Kasumi-1 (cell line): Measurements from ENCODE around the gene TEKTIP1.

Source experiments
- DNase-seq, 2 experiments: peaks; one replicate each; lab custom pipeline; 2025; lab: John Stamatoyannopoulos, UW

Gene TEKTIP1

GRCh38 chr19:3537438-3538240 lies 1.3 kb upstream of the TEKTIP1 start:
- no peak for DNase-seq

GRCh38 chr19:3538258-3538929 lies 580 bp upstream of the TEKTIP1 start:
- no peak for DNase-seq

- DNase-seq = no peak
Measured at GRCh38 chr19:3539756-3540118, 763 bp downstream of the TEKTIP1 start.

DNA sequence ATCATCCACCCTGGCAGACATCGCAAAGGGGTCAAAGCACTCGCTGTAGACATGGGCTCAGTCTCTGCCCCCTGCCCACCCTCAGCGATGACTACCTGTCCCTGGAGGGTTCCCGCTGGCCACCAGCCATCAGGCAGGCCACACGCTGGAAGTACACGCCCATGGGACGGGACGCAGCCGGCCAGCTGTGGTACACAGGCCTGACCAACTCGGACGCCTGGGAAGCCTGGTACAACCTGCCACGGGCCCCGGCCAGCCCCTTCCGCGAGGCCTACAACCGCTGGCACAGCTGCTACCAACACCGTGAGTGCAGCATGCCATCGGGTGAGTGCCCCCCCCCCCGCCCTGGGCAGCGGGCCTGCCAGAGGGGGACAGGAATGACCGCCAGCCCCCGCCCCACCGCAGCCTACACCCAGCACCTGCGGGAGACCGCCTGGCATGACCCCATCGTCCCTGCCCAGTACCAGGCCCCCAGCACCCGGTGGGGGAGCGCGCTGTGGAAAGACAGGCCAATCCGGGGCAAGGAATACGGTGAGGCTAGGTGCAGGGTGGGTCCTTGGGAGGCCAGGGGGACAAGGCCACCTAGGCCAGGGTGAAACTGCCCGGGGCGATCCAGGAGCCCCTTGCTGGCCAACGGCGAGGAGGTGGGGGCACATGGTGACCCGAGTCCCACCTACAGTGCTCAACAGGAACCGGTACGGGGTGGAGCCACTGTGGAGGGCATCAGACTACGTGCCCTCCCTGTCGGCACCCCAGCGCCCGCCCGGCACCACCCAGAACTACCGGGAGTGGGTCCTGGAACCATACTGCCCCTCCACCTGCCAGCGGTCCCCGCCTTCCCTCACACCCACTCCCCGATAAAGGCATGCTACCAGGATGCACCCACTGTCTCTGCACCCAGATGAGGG lies 4.4 kb downstream of the TEKTIP1 start:
- DNase-seq = no peak

DNA sequence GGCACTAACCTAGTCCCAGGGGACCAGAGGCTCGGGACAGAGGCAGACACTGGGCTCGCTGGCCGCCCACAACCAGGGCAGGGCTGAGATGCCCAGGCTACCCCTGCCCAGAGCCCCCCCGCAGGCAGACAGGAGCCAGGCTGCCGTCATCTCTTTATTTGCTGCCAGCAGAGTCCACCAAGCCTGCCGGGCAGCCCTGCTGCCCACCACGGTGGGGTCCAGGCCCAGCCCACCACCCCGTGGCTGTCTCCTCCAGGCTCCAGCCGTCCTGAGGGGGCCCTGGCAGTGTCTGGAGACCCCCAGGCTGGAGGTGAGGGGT lies 5.0 kb downstream of the TEKTIP1 start:
- no peak for DNase-seq

DNA sequence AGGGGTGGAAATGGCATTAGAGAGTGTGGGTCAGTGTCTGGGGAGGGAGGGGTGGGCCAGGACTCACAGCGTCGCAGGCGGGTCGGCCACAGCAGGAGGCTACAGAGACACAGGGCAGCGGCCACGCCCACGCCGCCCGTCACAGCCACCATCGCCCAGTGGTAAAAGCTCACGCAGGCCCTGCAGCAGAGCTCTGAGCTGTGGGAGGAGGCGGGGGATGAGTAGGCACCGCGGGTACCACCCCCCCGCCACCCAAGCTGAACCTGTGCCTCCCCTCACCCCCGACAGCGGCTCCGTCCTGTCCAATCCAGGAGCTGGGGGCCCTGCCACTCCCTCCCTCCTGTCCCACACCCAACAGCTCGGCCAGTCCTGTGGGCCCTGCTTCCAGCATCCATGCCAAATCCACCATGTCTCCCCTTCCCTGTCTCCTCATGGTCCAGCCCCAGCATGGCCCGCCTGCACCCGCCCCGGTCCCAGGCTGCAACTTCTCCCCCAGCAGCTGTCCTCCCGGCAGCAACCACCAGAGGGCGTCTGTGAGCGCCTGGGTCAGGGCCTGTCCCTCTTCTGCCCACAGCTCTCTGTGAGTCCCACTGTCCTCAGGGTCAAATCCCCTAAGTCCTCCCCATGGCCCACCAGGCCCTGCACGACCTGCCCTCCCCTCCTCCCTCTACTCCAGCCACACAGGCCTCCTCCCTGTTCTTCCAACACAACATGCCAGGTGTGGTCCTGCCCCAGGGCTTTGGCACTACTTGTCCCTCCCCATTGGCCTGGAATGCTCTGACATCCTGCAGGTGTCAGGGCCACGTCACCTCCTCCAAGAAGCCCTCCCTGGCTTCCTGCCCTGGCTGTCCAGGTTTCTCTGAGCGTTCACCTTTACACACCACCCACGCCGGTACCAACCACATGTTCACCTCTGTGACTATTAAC lies 6.0 kb downstream of the TEKTIP1 start:
- DNase-seq = peak; percentile 13 to 35

DNA sequence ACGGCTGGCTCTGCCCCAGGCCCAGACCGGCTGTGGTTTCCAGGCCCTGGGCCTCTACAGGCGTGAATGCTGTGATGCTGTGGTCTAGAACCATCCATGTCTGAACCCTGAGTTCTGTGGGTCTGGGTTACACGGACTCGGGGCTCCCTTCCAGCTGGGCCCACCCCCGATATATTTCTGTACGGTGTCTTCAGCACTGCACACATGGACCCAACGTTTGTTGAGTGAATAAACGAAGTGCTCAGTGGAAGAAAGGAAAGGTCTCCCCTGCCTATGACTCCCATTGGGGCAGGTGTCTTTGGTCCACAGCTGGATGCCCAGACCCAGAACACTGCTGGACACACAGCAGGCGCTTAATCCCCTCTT lies 6.7 kb downstream of the TEKTIP1 start:
- no peak for DNase-seq

- no peak for DNase-seq
Measured at GRCh38 chr19:3546119-3546518, 7.1 kb downstream of the TEKTIP1 start.

- DNase-seq = no peak
Measured at GRCh38 chr19:3547301-3547731, 8.3 kb downstream of the TEKTIP1 start.

- DNase-seq = no peak
Measured at GRCh38 chr19:3547767-3548282, 8.9 kb downstream of the TEKTIP1 start.

DNA sequence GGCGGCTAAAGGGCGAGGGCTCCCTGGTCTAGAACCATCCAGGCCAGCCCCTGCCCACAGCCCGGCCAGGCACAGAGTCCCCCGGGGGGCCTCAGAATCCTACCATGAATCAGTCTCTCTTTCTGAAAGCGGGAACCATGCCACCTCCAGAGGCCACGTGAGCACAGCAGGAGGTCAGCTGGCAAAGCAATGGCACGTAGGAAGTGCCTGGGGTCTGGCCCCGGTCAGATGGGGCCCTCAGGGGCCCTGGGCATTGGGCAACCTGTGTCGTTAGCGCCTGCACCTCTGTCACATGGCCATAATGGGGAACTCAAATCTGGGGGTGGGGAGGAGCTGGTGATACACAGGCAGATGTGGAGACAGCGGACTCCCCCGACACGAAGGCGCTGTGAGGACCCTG lies 9.6 kb downstream of the TEKTIP1 start:
- peak in 1 of 2 experiments; percentile 7 for DNase-seq

GRCh38 chr19:3549816-3550215 lies 10.8 kb downstream of the TEKTIP1 start:
- DNase-seq = no peak

DNA sequence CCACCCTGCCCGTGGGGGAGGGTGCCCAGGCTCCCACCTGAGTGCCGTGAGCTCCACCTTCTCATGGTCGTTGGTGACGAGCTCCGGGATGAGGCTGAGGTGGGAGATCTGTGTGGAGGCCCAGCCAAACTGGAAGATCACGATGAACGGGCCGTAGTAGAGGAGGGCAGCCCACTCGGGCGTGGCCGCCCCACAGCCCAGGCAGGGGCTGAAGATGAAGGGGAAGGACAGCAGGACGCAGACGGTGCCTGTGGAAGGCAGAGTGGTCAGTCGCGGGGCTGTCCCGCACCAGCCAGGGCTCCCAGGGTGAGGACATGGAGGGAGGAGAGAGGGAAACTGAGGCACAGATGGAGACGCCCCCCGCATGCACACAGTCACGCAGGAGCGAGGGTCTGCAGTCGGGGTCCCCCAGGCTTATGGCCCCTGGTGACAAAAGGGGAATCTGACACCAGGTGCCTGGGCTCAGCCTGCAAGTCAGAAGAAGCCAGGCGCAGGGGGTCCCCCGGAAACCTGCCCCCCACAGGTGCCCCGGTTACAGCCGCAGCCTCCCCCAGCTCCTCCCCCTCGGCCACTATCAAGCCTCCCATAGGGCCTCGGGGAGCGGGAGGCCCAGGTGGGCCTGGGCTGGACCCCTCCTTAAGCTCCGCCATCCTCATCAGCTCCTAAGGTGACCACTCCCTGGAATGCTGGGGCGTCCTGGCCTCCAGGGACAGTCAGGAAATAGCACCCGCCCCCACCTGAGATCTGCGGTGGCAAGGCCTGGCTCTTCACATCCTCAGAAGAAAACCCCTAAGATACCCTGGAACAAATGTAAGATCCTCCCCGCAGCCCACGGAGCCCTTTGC lies 12.2 kb downstream of the TEKTIP1 start:
- no peak for DNase-seq

GRCh38 chr19:3551792-3552095 lies 12.8 kb downstream of the TEKTIP1 start:
- no peak for DNase-seq

DNA sequence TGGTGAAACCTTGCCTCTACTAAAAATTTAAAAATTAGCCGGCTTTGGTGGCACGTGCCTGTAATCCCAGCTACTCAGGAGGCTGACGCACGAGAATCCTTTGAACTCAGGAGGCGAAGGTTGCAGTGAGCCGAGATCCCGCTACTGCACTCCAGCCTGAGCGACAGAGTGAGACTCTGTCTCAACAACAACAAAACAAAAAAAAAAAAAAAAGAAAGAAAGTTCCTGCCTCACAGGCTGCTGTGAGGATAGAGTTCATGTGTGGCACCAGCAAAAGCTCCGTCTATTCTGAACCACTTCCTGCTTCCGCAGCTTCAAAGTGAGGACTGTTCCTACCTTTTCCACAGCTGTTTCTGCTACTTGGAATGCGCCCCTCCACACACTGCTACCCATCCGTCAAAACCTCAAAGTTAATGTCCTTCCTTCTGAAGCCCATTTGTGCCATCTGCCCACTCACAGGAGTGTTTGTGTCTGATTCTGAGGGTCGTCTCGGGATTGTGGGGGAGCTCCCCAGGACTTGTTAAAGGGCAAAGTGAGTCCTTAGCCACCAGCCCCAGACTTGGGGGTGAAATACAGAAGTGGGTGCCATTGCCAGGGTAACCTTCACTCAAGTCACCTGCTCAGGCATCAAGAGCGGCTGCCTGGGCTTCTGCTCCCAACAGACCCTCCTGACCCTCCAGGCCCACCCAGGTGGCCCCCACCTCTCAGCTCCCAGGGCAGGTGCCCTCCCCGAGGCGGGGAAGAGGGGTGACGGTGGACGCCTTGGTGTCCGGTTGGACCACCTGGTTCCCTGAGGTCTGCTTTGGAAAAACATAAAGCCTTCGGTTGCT lies 15.5 kb downstream of the TEKTIP1 start:
- DNase-seq = peak; percentile 56 to 64

- no peak for DNase-seq
Measured at GRCh38 chr19:3555653-3556422, 16.9 kb downstream of the TEKTIP1 start.

- no peak for DNase-seq
Measured at GRCh38 chr19:3556423-3556977, 17.5 kb downstream of the TEKTIP1 start.

DNA sequence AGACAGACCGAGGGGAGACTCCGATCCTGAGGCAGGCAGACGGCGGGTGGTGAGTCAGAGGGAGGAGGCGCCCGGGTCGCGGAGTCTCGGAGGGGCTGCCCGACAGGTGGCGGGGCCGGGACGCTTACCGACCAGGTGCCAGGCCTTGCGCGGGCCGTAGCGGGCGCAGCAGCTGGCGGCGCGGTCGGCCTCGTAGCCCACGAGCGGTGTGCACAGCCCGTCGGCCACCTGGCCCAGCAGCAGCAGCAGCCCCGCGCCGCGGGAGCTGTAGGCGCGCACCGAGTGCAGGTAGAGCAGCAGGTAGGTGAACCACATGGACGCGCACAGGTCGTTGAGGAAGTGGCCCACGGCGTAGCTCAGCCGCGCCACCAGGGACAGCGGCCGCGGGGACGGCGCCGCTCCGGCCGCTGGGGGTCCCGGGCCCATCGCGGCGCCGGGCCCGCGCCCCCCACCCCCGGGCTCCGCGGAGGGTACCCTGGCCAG lies 18.0 kb downstream of the TEKTIP1 start:
- peak; percentile 8 to 26 for DNase-seq
